Measurements from ENCODE around the gene TMEM218.

DNA sequence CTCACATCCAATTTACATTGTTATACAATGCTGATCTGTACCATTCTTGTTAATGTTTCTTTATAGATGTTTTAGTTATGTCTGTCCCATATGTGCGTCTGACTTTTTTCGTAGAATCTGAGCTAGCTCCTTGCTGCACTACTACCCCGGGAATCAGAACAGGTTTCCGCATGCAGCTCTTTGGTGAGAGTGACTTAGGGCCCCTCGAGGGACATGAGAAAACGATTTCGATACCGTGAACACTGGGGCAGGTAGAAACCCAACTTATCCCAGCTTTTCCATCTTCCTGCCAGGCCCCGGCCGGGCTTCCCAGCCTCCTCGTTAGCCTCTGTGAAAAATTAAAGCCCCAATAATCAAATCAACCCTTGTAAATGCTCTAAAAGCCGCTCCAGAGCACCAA is 29.8 kb upstream of the TMEM218 start:
- TF ChIP-seq POLR2A (IDR thresholded peaks at IDR 0.05; ENCODE audit: low read length) (no peak), GATA1 (IDR thresholded peaks at IDR 0.05; ENCODE audit: low read depth, low read length) (no peak)
